Measurements from ENCODE around the gene SPOCK3.

- no peak for TF ChIP-seq FOXA1 (IDR thresholded peaks at IDR 0.05)
- no peak for TF ChIP-seq REST (IDR thresholded peaks at IDR 0.05)
- TF ChIP-seq MAX (IDR thresholded peaks at IDR 0.05), result no peak
- no peak for TF ChIP-seq YY1 (IDR thresholded peaks at IDR 0.05)
- TF ChIP-seq CTCF (IDR thresholded peaks at IDR 0.05; ENCODE audit: low read depth, low read length, missing input control), result no peak
- TF ChIP-seq TAF1 (conservative IDR thresholded peaks at IDR 0.05), result no peak
- no peak for TF ChIP-seq RAD21 (IDR thresholded peaks at IDR 0.05)
- TF ChIP-seq EGR1 (IDR thresholded peaks at IDR 0.05; ENCODE audit: low read depth in 2 of 2), result no peak
These were observed 30.9 kb upstream of the SPOCK3 start for GRCh38 chr4:167265231-167265630.

Data from liver (tissue), 3 donors.